Natural killer cell (primary cell): ENCODE data around the gene CPEB3. TPM values are rescaled to one million over a fixed set of nuclear protein-coding genes. Genes with fewer than 3 reads are reported as not detected.
A peak's percentile ranks its signal among the peaks of the same experiment; 100 is the strongest.

ENCODE experiments used
- ATAC-seq, 3 donors: fragments of 150-1000 bp in 2 of 3; fragments of 200-7000 bp in 1 of 3; cut with Tn5 transposase; 1 replicate in 1 of 3; 2 replicates in 2 of 3; pipeline ENCODE4 v1.10.0; 2021; ENCODE audit warnings: mild to moderate bottlenecking in 2 of 3, moderate library complexity in 2 of 3
- DNase-seq, 2 donors: peaks; one replicate each; pipeline versions ENCODE4 v3.0.0 to v3.0.0-alpha.2; 2013 to 2021; ENCODE audit warnings: mixed read lengths in 1 of 2
- H3K27ac ChIP-seq: one replicate; pipeline ENCODE4 v1.5.1; 2013; ENCODE audit warnings: mild to moderate bottlenecking, low read length
- H3K27me3 ChIP-seq: one replicate; pipeline ENCODE4 v1.6.1; 2013; ENCODE audit warnings: low read length; ENCODE audit not compliant: control insufficient read depth, insufficient read depth
- H3K36me3 ChIP-seq: one replicate; pipeline ENCODE4 v1.6.1; 2013; ENCODE audit warnings: low read length; ENCODE audit not compliant: control insufficient read depth, insufficient read depth
- H3K4me1 ChIP-seq: one replicate; pipeline ENCODE4 v1.6.1; 2013; ENCODE audit warnings: low read length; ENCODE audit not compliant: control insufficient read depth, insufficient read depth
- H3K4me3 ChIP-seq: one replicate; pipeline ENCODE4 v1.5.1; 2013; ENCODE audit warnings: low read length
- H3K9me3 ChIP-seq: one replicate; pipeline ENCODE4 v1.6.1; 2013; ENCODE audit warnings: low read length; ENCODE audit not compliant: control insufficient read depth, insufficient read depth
- H3K27ac Mint-ChIP-seq, 2 donors: one replicate each; pipeline ENCODE4 v1.8.0; 2022; ENCODE audit warnings: mild to moderate bottlenecking in 2 of 2, mixed read lengths in 2 of 2, moderate library complexity in 1 of 2
- H3K27me3 Mint-ChIP-seq, 2 donors: one replicate each; pipeline ENCODE4 v1.8.0; 2022; ENCODE audit warnings: low read depth in 2 of 2, mixed read lengths in 2 of 2
- H3K36me3 Mint-ChIP-seq: one replicate; pipeline ENCODE4 v1.8.0; 2022; ENCODE audit warnings: mixed read lengths
- H3K4me1 Mint-ChIP-seq, 2 donors: one replicate each; pipeline ENCODE4 v1.8.0; 2022; ENCODE audit warnings: mixed read lengths in 2 of 2
- H3K4me3 Mint-ChIP-seq: one replicate; pipeline ENCODE4 v1.8.0; 2022; ENCODE audit warnings: mild to moderate bottlenecking, moderate library complexity, mixed read lengths
- H3K9me3 Mint-ChIP-seq, 2 donors: one replicate each; pipeline ENCODE4 v1.8.0; 2022; ENCODE audit warnings: mixed read lengths in 2 of 2
- CTCF ChIP-seq: fragments of 200-600 bp; IDR thresholded peaks from one replicate; pipeline ENCODE4 v1.8.0; 2022; ENCODE audit warnings: antibody characterized with exemption
- WGBS: methylation state at CpG from one replicate; pipeline ENCODE4 v1.1.7; 2013; ENCODE audit warnings: missing lambda C conversion rate; ENCODE audit not compliant: insufficient coverage; 5-methylcytosine and 5-hydroxymethylcytosine counted together
- intact Hi-C: fragments of 100-400 bp; cut with micrococcal nuclease; formaldehyde crosslinking; loops from one replicate; pipeline ENCODE4 v1.14.2; 2022
- total RNA-seq, 4 donors: library from RNA; stranded (reverse); fragments of 120-200 nt in 1 of 4; gene quantifications; one replicate each; pipeline versions ENCODE4 v1.2.3 to v1.2.4, GENCODE V29; 2013 to 2022

The CPEB3 gene
- total RNA-seq, 3 donors from 2014 or later (not counting 1 experiment from before 2014, with no cell fraction given), result 3.6 to 6.9 (median 5.4) TPM

DNA sequence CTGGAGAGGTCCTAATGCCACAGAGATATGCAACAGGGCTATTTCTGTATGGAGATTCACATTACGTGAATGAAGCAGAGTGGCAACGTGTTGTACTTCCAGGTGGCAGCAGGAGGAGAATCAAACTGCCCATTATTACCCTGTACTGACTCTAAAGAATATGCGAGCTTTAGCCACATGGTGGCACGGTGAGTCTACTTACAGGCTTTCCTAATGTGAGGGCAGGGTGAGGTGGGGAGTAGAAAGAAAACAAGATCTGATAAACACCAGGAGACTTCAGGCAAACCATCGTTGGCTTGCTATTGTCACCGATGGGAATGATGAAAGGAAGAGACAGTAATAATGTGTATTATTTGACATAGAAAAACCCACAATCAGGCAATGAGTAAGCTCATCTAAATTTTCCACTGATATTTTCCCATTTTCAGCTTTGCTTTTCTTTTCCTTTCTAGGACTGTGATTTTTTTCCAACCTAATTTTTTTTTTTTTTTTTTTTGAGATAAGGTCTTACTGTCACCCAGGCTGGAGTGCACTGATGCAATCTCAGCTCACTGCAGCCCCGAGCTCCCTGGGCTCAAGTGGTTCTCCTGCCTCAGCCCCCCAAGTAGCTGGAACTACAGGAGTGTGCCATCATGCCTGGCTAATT, 203.0 kb downstream of the CPEB3 start:
- no peaks in the 10 kb centered on the region for H3K27me3 ChIP-seq
- WGBS, result 32% methylated on average over 6 of the region's 7 CpGs
- H3K9me3 ChIP-seq, result no peaks in the 10 kb centered on the region
- DNase-seq, result peak; percentile 22 to 68
- no peaks in the 10 kb centered on the region for H3K4me1 ChIP-seq
- TF ChIP-seq CTCF, result peak; percentile 61
- Mint-ChIP-seq H3K4me1 (peaks cover 5% of the 10 kb centered on the region in 2 donors), H3K27me3 (no peaks in the 10 kb centered on the region), H3K4me3 (no peak overlapping the region), H3K27ac (no peak overlapping the region), H3K9me3 (no peaks in the 10 kb centered on the region), H3K36me3 (no peaks in the 10 kb centered on the region)
- H3K27ac ChIP-seq, result no peak overlapping the region
- no peak overlapping the region for H3K4me3 ChIP-seq
- intact Hi-C loops, result loop anchor here (1.0 to 2.0 kb wide), 2 partner anchors 203 to 347 kb away; partner anchors contain the start of genes CPEB3 and MARCHF5
- H3K36me3 ChIP-seq, result no peaks in the 10 kb centered on the region
- peak; percentile 74 to 94 (median 89) for ATAC-seq

GRCh38 chr10:92082583-92083280, 208.1 kb downstream of the CPEB3 start:
- TF ChIP-seq CTCF, result no peak
- Mint-ChIP-seq H3K4me1 (peaks cover 6 to 8% of the 10 kb centered on the region in 2 donors), H3K4me3 (no peak overlapping the region), H3K9me3 (no peaks in the 10 kb centered on the region), H3K27me3 (no peaks in the 10 kb centered on the region), H3K36me3 (peaks cover 16% of the 10 kb centered on the region), H3K27ac (no peak overlapping the region)
- intact Hi-C loops, result no loop called here
- ATAC-seq, result peak in 1 of 3 donors; percentile 20
- H3K9me3 ChIP-seq, result no peaks in the 10 kb centered on the region
- no peak for DNase-seq
- H3K4me1 ChIP-seq, result no peaks in the 10 kb centered on the region
- no peak overlapping the region for H3K27ac ChIP-seq
- no peaks in the 10 kb centered on the region for H3K27me3 ChIP-seq
- no peak overlapping the region for H3K4me3 ChIP-seq
- peaks cover 13% of the 10 kb centered on the region for H3K36me3 ChIP-seq

- H3K9me3 ChIP-seq, result no peaks in the 10 kb centered on the region
- Mint-ChIP-seq H3K9me3 (no peaks in the 10 kb centered on the region), H3K36me3 (peaks cover 21% of the 10 kb centered on the region), H3K27ac (no peak overlapping the region), H3K4me1 (peaks cover 6 to 8% of the 10 kb centered on the region in 2 donors), H3K27me3 (no peaks in the 10 kb centered on the region), H3K4me3 (no peak overlapping the region)
- no peak for DNase-seq
- no peak for TF ChIP-seq CTCF
- H3K27ac ChIP-seq, result no peak overlapping the region
- no peaks in the 10 kb centered on the region for H3K27me3 ChIP-seq
- no peak for ATAC-seq
- intact Hi-C loops, result no loop called here
- H3K36me3 ChIP-seq, result peaks cover 13% of the 10 kb centered on the region
- H3K4me3 ChIP-seq, result no peak overlapping the region
- H3K4me1 ChIP-seq, result no peaks in the 10 kb centered on the region
Measured at GRCh38 chr10:92081641-92082040, 209.2 kb downstream of the CPEB3 start.
